NB4 (cell line): ENCODE measurements around the gene SLC38A6.

Experiments used
- MYC ChIP-seq: IDR thresholded peaks from 2 replicates; pipeline ENCODE4 v1.6.1; 2011; ENCODE audit warnings: low read depth, low read length
- POLR2A ChIP-seq: IDR thresholded peaks from 2 replicates; pipeline ENCODE4 v1.6.1; 2011; ENCODE audit warnings: mild to moderate bottlenecking; ENCODE audit not compliant: insufficient read length; ENCODE audit errors: extremely low read depth
- TF ChIP-seq, protein P1 (sequence below): IDR thresholded peaks from one replicate; pipeline ENCODE4 v1.5.1; 2012; ENCODE audit warnings: low read depth, low read length

DNA sequence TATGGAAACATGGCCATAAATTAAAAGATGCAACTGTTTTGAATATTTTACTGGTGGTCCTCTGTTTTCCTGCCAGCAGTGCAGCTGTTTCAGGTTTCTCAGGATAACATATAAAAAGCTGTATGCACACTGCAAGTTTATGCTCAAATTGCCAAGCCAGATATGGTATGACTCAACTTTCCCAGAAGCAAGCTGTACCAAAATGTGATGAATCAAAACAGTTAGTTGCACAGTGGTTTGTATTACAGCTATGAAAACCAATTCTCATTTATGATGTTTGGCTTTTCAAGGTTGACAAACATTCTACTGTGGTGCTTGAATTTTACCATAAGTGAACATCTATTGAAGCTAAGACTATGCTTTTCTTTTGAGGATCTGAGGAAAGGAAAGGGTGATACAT, 15.6 kb upstream of the SLC38A6 start:
- TF ChIP-seq, protein P1, sequence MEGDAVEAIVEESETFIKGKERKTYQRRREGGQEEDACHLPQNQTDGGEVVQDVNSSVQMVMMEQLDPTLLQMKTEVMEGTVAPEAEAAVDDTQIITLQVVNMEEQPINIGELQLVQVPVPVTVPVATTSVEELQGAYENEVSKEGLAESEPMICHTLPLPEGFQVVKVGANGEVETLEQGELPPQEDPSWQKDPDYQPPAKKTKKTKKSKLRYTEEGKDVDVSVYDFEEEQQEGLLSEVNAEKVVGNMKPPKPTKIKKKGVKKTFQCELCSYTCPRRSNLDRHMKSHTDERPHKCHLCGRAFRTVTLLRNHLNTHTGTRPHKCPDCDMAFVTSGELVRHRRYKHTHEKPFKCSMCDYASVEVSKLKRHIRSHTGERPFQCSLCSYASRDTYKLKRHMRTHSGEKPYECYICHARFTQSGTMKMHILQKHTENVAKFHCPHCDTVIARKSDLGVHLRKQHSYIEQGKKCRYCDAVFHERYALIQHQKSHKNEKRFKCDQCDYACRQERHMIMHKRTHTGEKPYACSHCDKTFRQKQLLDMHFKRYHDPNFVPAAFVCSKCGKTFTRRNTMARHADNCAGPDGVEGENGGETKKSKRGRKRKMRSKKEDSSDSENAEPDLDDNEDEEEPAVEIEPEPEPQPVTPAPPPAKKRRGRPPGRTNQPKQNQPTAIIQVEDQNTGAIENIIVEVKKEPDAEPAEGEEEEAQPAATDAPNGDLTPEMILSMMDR = no peak
- no peak for TF ChIP-seq POLR2A
- no peak for TF ChIP-seq MYC
